Neural cell (in vitro differentiated cells): ENCODE measurements around the gene ZP1. TPM values are rescaled to one million over a fixed set of nuclear protein-coding genes. Genes with fewer than 3 reads are reported as not detected.

Experiments used
- H2AFZ ChIP-seq: fragments of 200-600, 300-800 bp; sonication (generic), shearing (Covaris generic); 2 replicates; pipeline ENCODE4 v1.6.0; 2014; ENCODE audit warnings: low read depth, mild to moderate bottlenecking, antibody characterized with exemption, low read length, moderate library complexity
- H3F3A ChIP-seq: fragments of 200-600 bp; shearing (Covaris generic); 2 replicates; pipeline ENCODE4 v1.6.1; 2016; ENCODE audit warnings: mild to moderate bottlenecking, moderate library complexity, mixed read lengths, antibody characterized with exemption, low read length; ENCODE audit not compliant: insufficient read depth, poor library complexity, severe bottlenecking
- H3K27ac ChIP-seq: fragments of 200-600, 300-800 bp; sonication (generic), shearing (Covaris generic); 2 replicates; pipeline ENCODE4 v1.5.1; 2014; ENCODE audit warnings: mild to moderate bottlenecking, low read length, moderate library complexity
- H3K27me3 ChIP-seq: fragments of 300-800, 200-600 bp; sonication (generic), shearing (Covaris generic); 2 replicates; pipeline ENCODE4 v1.6.0; 2014; ENCODE audit warnings: mild to moderate bottlenecking, low read depth, low read length, moderate library complexity; ENCODE audit not compliant: insufficient read depth
- H3K36me3 ChIP-seq: fragments of 300-800, 200-600 bp; sonication (generic), shearing (Covaris generic); 2 replicates; pipeline ENCODE4 v1.5.1; 2014; ENCODE audit warnings: mild to moderate bottlenecking, antibody characterized with exemption, low read length, moderate library complexity; ENCODE audit not compliant: insufficient read depth
- H3K4me2 ChIP-seq: fragments of 300-800, 200-600 bp; sonication (generic), shearing (Covaris generic); 2 replicates; pipeline ENCODE4 v1.6.0; 2014; ENCODE audit warnings: mild to moderate bottlenecking, low read length
- H3K4me3 ChIP-seq: fragments of 300-800, 200-600 bp; sonication (generic), shearing (Covaris generic); 2 replicates; pipeline ENCODE4 v1.5.1; 2014; ENCODE audit warnings: mild to moderate bottlenecking, low read length, moderate library complexity
- H3K79me2 ChIP-seq: fragments of 200-600 bp; shearing (Covaris generic); replicated peaks from 2 replicates; pipeline ENCODE4 v1.6.0; 2014; ENCODE audit warnings: mild to moderate bottlenecking, low read length, moderate library complexity; ENCODE audit not compliant: insufficient read depth
- H3K9ac ChIP-seq: fragments of 300-800, 200-600 bp; sonication (generic), shearing (Covaris generic); 2 replicates; pipeline ENCODE4 v1.6.1; 2016; ENCODE audit warnings: mild to moderate bottlenecking, low read length, mixed read lengths
- H3K9me2 ChIP-seq: fragments of 200-600 bp; shearing (Covaris generic); 2 replicates; pipeline ENCODE4 v1.6.1; 2016; ENCODE audit warnings: mild to moderate bottlenecking, low read length, mixed read lengths; ENCODE audit not compliant: insufficient read depth
- H3K9me3 ChIP-seq: fragments of 200-600, 300-800 bp; sonication (generic), shearing (Covaris generic); 2 replicates; pipeline ENCODE4 v1.6.1; 2016; ENCODE audit warnings: mild to moderate bottlenecking, mixed run types, low read length, moderate library complexity, mixed read lengths
- H4K20me1 ChIP-seq: fragments of 200-600 bp; shearing (Covaris generic); 2 replicates; pipeline ENCODE4 v1.6.1; 2016; ENCODE audit warnings: mild to moderate bottlenecking, mixed run types; ENCODE audit not compliant: insufficient read depth
- CTCF ChIP-seq: fragments of 450-650 bp; IDR thresholded peaks from 2 replicates; pipeline ENCODE4 v1.5.1; 2014; ENCODE audit warnings: antibody characterized with exemption, mild to moderate bottlenecking, moderate library complexity; ENCODE audit not compliant: poor library complexity, severe bottlenecking
- EP300 ChIP-seq: fragments of 450-650 bp; conservative IDR thresholded peaks from 2 replicates; pipeline ENCODE4 v1.6.1; 2014; ENCODE audit warnings: antibody characterized with exemption, mild to moderate bottlenecking, moderate library complexity; ENCODE audit not compliant: poor library complexity, severe bottlenecking
- EZH2 ChIP-seq: fragments of 200-600, 300-800 bp; shearing (Covaris generic), sonication (generic); IDR thresholded peaks from 2 replicates; pipeline ENCODE4 v1.6.1; 2014; ENCODE audit warnings: antibody characterized with exemption, low read length, borderline replicate concordance, mild to moderate bottlenecking; ENCODE audit not compliant: insufficient read depth, poor library complexity, severe bottlenecking
- MXI1 ChIP-seq: fragments of 450-650 bp; conservative IDR thresholded peaks from 2 replicates; pipeline ENCODE4 v1.6.1; 2014; ENCODE audit warnings: antibody characterized with exemption, mild to moderate bottlenecking; ENCODE audit not compliant: poor library complexity, severe bottlenecking
- POLR2AphosphoS5 ChIP-seq: IDR thresholded peaks from 2 replicates; pipeline ENCODE4 v1.6.1; 2012
- RAD21 ChIP-seq: fragments of 450-650 bp; conservative IDR thresholded peaks from 2 replicates; pipeline ENCODE4 v1.6.1; 2014; ENCODE audit warnings: antibody characterized with exemption, mild to moderate bottlenecking, moderate library complexity
- REST ChIP-seq: IDR thresholded peaks from 2 replicates; pipeline ENCODE4 v1.6.1; 2012; ENCODE audit warnings: borderline replicate concordance
- SMC3 ChIP-seq: fragments of 450-650 bp; conservative IDR thresholded peaks from 2 replicates; pipeline ENCODE4 v1.6.1; 2014; ENCODE audit warnings: antibody characterized with exemption, mild to moderate bottlenecking, moderate library complexity; ENCODE audit not compliant: poor library complexity
- TAF1 ChIP-seq: IDR thresholded peaks from 2 replicates; pipeline ENCODE4 v1.6.1; 2012; ENCODE audit warnings: low read depth
- polyA plus RNA-seq: library from polyadenylated mRNA; depleted of rRNA; stranded (reverse); fragments of >200 nt; gene quantifications from 2 replicates; pipeline ENCODE4 v1.2.3, GENCODE V29; 2014

Gene ZP1
- polyA plus RNA-seq, 1 donor from 2014 or later, result 1.5 TPM

GRCh38 chr11:60899977-60900376 is 32.6 kb downstream of the ZP1 start:
- H4K20me1 ChIP-seq, result no peaks in the 10 kb centered on the region
- no peaks in the 10 kb centered on the region for H3K27me3 ChIP-seq
- no peak overlapping the region for H3K4me3 ChIP-seq
- H2AFZ ChIP-seq, result no peak overlapping the region
- H3K9ac ChIP-seq, result no peak overlapping the region
- H3K36me3 ChIP-seq, result peaks cover 8% of the 10 kb centered on the region
- no peak overlapping the region for H3K27ac ChIP-seq
- no peaks in the 10 kb centered on the region for H3K9me2 ChIP-seq
- H3K4me2 ChIP-seq, result no peak overlapping the region
- H3F3A ChIP-seq, result no peaks in the 10 kb centered on the region
- H3K9me3 ChIP-seq, result no peaks in the 10 kb centered on the region
- peaks cover 18% of the 10 kb centered on the region for H3K79me2 ChIP-seq
- TF ChIP-seq EZH2 (no peak), EP300 (no peak), POLR2AphosphoS5 (no peak), RAD21 (no peak), REST (no peak), TAF1 (no peak), MXI1 (no peak), SMC3 (no peak), CTCF (no peak)

GRCh38 chr11:60900673-60901404 is 33.5 kb downstream of the ZP1 start:
- no peak overlapping the region for H3K4me2 ChIP-seq
- H3K27ac ChIP-seq, result no peak overlapping the region
- no peaks in the 10 kb centered on the region for H4K20me1 ChIP-seq
- H3K36me3 ChIP-seq, result peaks cover 8% of the 10 kb centered on the region
- no peaks in the 10 kb centered on the region for H3K9me2 ChIP-seq
- H3K27me3 ChIP-seq, result no peaks in the 10 kb centered on the region
- no peak overlapping the region for H3K4me3 ChIP-seq
- H3K9ac ChIP-seq, result no peak overlapping the region
- H3K79me2 ChIP-seq, result peaks cover 26% of the 10 kb centered on the region
- TF ChIP-seq RAD21 (no peak), EP300 (no peak), TAF1 (no peak), SMC3 (no peak)
- H2AFZ ChIP-seq, result no peak overlapping the region
- H3F3A ChIP-seq, result no peaks in the 10 kb centered on the region
- no peaks in the 10 kb centered on the region for H3K9me3 ChIP-seq
